NOMO-1 (cell line): Measurements from ENCODE around the gene AGAP1.

Source experiments
- DNase-seq, 2 experiments: peaks; one replicate each; lab custom pipeline; 2025; ENCODE audit not compliant: unreplicated experiment in 2 of 2; lab: John Stamatoyannopoulos, UW

Gene AGAP1

DNA sequence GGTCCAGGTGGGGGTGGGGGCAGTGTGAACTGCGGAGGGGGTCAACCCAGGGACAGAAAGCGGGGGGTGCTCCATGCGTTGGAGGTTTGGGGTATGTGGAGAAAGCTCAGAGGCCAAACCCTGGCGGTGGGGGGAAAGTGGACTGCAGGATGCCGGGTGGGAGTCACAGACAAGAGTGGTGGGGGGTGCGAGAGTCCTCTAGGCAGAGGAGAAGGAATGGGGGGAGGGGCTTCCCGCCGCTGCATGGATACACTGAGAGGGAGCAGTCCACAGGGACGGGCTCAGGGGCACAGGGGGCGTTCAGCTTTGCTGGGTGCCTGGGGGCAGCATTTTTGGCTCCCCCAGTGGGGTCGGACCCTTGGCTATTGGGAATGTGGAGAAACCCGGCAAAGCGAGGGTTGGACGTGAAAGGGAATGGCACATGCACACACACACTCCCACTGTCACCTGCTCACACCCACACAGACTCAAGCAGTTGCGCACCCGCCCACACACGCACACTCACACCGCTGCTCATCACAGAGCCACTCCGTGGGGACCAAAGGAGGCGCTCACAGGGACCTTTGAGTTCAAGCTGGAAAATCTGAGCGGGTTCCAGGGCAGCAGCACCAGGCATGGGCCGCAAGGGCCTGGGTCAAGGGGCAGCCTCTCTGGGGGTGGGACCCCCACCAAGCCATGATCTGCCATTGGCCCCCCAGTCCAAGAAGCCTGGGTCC lies 666.7 kb downstream of the AGAP1 start:
- DNase-seq = no peak

DNA sequence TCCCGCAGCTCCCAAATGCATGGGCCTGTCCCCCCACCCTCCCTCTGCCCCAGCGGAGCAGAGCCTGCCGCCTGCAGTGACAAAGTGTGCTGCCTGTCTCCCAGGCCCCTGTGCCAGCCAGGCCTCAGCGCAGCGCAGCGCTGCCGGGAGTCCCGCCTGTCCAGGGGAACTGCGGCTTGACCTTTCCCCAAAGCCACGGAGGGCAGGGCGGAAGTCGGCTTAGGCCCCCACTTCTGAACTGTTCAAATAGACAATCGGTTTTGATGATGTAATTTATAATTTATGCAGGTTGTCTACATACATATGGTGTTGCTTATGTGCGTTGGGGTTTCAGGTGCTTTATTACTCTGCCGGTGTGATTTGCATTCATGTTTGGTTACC lies 667.2 kb downstream of the AGAP1 start:
- no peak for DNase-seq

DNA sequence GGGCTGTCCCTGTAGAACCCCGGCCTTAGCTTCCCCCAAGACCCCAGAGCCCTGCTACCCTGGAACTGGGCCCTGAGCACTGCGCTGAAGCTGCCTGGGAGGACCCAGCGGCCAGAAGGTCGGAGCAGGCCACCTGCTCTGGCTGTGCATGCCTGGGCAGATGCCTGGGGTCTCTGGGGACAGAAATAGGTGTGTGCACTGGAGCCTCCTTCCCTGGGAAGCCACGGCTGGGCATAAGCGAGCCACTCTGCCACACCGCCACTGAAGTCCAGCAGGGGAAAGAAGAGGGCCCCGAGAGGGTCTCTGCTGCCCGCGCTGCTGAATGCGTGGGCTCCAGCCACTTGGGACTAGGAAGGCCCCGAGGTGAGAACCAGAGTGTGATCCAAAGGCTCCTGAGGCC lies 667.7 kb downstream of the AGAP1 start:
- DNase-seq = no peak

DNA sequence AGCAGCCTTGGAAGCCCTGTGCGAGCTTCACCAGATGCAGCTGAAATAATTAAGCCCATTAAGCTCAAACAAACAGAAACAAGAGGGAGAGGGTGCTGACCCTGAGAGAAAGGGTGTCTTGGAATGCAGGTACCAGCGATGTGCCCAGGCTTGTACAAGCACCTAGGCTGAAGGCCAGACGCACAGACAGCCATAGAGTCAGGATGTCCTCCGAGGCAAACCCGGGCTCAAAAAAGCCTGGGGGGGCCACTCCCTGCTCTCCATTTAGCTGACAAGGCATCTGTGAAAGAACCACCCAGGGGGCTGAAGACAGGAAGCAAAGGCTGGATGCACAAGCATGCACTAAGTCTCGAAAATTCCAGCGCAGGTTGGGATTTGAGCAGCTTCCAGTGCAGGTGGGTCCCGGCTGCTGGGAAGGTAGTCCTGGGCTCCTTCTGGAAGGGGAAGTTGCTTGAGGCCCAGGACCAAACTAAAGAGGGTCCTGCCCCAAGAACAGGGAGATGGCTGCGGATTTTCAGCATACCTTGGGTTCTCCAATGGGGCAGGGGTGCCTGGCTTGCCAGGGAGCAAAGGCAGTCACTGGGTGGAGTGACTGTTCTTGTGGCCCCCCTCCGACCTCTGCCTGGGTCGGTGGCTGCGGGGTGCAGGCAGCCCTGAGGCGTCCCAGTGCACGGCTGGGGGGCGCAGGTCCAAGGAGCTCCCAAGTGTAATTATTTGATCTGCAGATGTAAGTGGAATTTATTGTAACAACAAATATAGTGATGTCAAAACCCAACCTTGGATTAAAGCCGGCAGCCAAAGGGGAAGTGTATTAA lies 668.4 kb downstream of the AGAP1 start:
- DNase-seq = no peak

DNA sequence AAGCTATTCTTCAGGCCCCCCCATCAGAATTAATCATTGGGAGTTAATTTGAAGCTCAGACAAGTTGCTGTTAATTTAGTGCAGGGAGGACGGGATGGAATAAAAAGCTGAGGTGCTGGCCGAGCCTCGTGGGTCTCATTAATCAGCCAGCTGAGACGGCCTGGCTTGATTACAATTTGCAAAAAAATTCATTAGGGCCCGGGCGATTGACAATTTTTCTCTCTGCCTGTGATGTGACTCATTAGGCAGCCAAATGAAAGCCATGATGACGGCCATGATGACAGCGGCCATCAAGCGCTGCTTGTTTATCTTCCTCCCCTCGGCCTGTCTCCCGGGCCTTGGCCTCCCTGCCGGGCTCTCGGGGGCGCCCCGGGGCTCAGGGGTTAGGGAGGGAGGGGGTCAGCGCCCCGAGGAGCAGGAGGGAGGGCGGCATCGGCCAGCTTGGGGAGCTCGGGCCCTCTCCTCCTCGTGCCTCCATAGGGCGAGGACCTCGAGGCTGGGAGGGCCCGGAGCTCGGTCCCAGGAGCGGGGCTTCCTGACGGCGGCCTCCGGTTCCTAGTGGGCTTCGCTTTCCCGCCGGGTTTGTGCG lies 669.1 kb downstream of the AGAP1 start:
- no peak for DNase-seq

DNA sequence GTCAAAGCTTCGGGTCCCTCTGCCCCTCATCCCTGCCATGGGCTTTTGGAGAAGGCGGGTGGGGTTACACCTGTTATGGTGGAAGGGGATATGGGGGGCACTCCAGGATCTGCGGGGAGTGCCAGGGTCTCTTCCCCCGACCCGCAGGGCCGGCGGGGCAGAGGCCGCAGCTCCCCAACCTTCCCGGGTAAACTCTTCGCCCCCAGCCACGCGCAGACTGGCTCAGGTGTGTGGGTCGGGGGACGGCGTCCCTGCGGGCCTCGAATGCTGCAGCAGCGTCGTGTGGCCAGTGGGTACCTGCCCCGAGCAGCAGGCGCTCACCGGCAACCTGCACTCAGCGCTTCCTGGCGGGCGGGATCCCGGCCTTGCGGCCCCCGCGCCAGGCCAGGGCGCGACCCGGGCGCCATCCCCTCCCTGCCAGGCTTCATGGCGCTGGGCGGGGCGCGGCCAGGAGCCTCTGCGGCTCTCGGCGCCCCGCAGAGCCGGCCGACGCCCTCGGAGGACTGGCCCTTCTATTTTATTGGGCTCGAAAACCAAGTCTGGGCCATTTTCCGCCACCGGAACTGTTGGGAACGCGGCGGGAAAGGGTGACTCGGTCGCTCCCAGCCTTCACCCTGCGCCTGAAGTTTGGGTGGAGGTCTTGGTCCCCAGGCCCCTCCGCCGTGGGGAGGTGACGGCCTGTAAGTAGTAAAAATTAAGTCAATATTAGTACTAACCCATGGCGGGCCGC lies 669.8 kb downstream of the AGAP1 start:
- DNase-seq = no peak

DNA sequence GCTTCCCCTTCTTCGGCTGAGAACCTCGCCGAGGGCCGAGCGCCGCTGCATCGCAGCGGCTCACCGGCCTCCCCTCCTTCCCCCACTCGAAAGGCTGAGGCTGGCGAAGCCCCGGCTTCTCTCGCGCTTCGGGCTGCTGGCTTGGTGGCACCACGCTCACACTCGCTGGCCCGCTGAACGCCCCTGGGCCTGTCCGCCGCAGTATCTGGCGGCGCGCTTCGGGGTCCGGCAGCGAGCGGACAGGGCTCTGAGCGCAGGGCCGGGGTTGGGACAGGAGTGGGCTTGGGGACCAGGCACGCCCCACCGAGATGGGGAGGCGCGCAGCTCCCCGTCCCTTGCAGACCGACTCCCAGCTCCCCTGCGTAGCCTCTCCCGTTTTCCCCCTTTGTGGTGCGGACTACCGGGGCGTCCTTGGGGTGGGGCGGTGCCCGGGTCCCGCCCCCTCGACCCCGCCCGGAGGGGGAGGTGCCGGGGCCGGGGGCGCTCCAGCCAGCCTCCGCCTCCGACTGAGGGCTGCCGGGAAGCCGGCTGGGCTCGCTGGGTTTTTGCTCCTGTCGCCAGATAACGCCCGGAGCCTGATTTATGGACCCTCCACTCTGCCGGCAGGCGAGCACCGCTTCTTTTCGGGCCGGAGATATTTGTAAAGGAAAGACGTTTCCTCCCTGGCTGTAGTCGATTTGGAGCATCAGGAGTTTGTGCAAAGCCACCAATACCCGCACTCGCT lies 670.5 kb downstream of the AGAP1 start:
- no peak for DNase-seq

DNA sequence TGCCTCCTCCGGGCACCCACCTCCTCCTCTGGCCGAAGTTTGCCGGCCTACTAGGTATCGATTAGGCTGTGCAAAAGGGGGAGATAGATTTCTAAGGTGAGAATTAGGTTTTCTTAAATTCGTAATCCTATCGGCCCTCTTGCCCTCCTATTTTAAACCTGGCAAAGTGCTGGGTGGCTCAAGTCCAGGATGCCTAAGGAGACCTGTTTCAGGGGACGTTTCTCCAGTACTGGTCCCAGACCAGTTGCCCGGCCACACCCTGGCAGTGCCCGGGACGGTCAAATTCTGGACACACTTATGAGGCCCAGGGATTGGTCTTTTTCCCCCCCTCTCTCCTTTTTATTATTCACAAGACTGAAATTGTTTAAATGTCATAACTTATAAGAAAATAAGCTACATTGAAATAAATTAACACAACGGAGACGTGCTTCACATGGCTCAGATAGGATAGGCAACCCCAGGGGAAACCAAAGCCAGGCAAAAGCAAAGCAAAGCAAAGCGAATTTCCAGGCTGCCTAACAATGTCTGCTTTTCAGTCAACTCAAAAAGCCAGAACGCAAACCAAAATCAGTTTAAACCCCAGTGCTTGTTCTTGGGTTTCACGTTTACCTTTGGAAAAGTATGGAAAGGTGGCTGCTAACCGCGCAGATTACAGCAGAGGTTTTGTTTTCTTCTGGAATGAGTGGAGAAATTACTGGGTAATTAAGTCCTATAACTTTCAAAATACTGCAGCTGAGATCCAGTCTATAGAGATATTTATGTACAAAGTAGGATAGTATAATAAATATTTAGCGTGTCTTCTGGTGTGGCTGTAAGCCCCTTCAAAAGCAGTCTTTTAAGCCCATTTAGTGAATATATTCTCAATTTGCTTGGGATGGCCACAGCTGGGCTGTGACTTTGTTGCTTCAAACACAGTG lies 671.3 kb downstream of the AGAP1 start:
- no peak for DNase-seq

DNA sequence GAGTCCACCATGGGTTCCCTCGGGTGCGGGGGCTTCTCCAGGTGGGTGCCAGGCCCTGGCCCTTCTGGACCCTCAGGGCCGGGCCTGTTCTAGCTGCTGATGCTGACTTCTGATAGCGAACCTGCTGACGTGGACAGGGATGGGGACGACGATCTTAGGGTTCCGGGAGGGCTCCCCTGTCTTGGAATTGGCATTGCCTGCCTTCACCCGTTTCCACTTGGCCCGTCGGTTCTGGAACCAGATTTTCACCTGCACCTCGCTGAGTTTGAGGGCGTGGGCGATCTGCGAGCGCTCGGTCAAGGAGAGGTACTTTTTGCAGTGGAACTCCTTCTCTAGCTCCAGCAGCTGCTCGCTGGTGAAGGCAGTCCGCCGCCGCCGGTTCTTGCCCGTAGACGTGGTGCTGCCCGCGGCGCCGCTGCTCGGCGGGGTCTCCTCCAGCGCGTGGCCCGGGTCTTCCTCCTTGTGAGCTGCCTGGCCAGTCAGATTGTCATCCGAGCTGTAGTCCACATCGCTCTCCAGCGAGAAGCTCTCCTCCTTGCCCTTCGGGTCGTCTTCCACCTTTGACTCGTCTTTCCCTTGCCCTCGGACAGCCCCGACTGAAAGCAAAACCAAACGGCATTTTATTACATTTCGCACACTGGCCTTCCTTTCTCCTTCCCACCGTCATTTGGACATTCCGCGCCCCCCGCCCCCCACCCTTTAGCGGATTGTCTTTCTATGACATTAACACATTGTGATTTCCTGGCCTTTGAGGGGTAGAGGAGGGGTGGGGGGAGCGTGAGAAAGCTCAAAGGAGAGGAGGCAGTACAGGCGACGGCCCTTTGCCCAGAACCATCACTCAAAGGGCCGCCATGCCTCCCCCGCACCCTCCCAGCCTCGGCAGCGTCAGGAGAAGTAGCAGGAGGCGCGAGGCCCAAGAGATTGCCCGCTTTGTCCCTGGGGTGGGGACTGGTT lies 672.3 kb downstream of the AGAP1 start:
- no peak for DNase-seq

DNA sequence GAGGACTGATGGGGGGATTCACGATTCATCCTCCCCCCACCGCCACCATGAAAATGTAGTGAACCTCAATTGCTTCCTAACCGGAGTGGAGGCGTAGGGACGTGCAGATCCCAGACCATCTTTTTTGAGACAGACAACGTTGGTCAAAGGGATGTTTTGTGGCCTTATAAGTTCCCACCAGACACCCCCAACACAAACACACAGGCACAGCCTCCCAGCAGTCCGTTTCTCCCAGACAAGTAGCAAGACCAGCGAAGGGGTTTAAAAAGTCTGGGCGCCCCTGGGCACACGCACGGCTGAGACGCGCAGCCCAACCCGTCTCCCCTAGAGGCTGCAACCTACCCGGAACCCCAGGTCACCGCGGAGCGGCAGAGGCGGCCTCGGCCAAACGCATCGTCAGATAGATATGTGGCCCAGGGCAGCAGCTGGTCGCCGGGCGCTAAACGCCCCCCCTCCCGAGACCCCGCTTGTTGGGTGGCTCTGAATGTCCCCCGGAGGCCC lies 673.0 kb downstream of the AGAP1 start:
- no peak for DNase-seq

DNA sequence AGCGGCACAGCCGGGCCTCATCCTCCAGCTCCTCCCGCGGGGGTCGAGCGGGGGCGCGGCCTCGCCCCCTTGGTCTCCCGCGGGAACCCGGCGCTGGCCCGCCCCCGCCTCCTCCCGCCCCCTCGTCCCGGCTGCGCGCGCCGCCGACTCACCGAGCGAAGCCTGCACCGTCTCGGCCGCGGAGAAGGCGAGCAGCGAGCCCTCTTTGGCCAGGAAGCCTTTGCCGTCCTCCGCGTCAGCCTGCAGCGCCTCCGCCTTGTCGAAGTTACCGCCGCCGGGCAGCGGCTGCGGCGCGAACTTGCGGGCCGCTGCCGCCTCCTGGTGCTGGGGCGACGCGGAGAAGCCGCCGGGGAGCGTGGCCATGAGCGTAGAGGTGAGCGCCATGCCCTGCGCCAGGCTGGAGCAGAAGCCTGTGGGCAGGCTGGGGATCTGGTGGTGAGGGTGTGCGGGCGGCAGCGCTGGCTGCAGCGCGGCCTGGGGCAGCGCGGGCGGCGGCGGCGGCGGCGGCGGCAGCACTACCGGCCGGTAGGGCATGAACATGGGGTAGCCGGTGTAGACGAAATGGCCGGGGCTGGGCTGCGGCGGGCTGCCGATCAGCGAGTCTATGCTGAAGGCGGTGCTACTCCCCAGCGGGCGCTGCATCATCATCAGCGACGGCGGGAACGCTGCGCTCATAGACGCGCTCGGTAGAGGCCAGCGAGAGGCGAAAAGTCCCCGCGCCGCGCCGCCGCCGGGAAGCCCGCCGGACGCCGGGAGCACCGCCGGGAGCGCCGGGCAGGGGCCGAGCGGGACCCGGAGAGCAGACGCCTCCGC lies 673.7 kb downstream of the AGAP1 start:
- no peak for DNase-seq

DNA sequence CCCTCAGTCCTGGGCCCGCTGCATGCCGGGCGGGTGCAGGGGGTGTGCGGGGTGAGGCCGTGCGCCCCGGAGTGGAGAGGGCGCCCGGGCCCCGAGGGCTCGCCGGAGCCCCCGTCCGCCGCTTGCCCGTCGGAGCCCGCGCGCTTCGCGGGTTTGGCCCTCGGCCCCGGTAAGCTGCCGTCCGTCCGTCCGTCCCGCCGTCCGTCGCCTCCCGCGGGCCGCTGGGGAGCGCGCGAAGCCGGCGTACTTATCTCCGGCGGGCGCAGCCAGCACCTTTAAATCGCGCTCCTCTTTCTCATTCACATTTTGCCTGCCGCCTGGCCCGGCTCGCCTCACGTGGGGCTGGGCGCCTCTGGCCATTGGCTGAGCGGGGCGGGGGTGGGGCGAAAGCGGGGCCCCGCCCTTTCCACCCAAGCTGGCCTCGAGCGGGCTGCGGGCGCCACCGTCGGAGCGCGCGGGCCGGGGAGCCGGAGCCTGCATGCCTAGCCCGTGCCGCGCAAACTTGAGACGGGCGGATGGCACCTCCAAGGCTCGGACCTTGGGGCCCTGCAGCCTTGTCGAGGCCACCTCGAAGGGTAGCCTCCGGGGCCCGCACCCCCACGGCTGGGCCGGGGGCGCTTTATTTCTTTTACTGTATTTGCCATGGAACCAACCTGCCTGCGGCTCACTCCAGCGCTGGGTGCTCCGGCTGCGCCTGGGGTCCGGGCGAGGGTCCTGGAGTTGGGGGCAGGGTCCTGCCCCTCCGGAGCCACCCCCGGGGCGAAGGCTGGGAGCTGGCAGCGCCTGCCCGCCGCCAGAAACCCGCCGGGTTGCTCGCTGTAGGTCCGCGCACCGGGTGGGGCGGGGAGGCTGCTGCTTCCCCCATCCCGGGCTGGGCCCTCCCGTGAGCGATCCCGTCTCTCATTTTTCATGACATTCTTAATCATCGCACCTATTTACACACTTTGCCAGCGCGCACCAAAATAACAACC lies 674.6 kb downstream of the AGAP1 start, which contains the start of gene GBX2:
Gene GBX2, minus strand, starts transcription at position 277 of the 971 bp plus-strand sequence. CDS start 415 bp downstream, outside the sequence.
- no peak for DNase-seq

DNA sequence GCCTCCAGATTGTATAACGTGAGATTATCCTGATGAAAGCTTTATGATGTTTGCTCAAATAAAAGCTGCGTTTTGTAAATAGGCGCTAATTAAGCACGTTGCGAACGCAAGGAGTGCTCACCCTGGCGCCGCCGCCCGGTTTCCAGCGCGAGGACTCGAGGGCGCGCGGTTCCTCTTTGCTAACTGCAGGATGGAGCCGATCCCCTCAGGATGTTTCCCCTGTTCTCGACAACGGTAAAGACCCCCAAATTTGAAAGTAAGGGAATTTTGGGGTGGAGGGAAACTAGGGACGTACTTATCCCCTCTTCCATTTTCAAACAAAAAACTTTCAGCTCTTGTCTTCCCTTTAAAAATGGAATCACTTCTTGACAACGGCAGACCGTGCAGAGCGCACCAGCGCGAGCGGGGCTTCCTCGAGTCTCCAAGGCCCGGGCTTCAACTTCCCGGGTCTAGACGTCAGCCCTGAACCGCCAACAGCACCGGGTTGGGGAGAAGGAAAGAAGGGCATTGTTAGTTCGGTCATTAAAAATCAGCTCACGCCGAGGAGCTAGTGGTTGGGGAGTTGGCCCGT lies 675.4 kb downstream of the AGAP1 start:
- no peak for DNase-seq

DNA sequence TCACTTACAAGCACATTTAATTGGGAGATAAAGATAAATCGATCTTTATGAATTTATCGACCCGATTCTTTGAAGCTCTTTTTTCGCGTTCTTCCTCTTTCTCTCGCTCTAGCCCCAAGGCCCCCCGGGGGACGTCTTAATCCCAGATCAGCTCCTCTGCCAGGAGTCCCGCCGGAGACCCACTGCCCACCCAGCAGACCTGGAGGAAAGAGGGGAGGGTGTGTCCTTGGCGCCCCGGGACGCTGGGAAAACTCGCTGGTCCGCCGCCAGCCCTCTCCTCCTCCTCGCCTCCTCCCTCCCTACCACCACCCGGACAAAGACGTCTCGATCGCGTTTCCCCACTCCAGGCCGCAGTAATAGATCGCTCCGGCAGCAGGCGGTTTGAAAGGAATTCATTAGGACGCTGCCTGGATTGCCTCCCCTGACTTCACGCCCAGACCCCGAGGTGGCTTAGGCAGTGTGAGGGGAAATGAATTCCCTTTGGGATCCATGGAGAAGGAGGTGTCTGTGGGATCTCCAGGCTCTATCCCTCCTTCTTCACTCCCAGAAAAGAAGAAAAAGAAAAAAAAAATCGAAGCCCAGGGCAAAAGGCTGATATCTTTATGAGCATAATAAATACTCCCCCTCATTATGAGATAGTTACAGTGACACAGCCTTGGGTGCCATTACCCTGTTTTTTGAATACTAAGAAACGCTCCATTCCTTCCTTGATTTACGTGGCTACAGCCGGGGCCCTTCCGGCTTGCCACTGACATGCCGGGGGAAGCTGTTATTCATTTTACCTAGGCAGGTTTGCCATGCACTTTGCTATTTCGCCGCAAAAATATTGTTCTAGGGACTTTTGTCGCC lies 676.1 kb downstream of the AGAP1 start:
- no peak for DNase-seq

DNA sequence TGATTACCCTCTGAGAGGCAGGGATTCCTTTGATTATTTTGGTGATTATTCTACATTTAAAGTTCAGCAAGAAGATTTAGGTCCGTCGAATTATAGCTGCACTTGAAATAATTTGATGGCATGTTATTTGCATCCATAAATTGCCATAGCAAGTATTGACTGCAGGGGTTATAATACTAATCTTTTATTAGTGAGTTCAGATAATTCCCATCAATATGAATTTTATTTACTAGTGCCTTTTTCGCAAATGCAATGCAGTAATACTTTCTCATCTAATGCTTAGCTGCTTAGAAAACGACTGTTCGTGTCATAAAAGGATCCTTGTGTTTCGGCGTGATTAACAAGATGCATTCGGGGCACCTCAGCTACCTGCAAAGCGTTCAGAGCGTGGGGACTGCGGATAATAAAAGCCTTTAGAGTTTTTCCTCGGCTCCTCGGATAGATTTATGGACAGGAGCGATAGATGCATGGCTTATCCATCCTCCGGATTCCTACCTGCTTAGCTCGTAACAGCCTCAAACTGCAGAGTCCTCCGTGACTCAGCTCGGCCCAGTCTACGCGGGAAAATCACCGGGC lies 676.8 kb downstream of the AGAP1 start:
- no peak for DNase-seq
